Measurements from ENCODE around the gene SLC6A6.
A peak's percentile ranks its signal among the peaks of the same experiment; 100 is the strongest.
"Not testable (repeated sequence)": the region's sequence is repeated elsewhere in the genome, so short reads cannot be mapped to it uniquely, and the experiment has no call there.

The SLC6A6 gene

DNA sequence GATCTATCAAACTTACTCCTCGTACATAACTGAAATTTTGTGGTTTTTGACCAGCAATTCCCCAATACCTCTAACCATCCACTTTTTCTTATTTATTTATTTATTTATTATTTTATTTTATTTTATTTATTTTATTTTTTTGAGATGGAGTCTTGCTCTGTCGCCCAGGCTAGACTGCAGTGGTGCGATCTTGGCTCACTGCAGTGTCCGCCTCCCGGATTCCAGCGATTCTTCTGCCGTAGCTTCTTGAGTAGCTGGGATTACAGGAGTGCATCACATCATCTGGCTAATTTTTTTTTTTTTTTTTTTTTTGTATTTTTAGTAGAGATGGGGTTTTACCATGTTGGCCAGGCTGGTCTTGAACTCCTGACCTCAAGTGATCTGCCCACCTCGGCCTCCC, 35.3 kb downstream of the SLC6A6 start:
- DNase-seq = not testable (repeated sequence)

DNA sequence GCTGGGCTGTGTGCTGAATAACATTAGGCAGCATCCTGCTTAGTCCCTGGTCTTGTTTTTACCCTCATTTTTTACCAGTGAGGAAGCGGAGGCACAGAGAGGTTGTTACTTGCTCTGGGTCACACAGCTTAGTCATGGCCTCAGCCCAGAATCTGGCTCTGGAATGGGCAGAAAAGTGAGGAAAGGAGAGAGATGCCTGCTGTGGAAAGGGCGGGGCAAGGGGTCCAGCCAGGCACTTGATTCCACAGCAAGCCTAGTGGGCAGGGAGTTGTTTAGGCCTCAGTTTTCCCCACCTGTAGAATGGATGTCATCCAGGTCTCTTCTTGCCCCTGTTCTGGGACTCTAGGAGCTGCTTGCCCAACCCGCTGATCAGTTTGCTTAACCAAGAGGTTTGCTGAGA, 35.9 kb downstream of the SLC6A6 start:
- DNase-seq = no peak

DNA sequence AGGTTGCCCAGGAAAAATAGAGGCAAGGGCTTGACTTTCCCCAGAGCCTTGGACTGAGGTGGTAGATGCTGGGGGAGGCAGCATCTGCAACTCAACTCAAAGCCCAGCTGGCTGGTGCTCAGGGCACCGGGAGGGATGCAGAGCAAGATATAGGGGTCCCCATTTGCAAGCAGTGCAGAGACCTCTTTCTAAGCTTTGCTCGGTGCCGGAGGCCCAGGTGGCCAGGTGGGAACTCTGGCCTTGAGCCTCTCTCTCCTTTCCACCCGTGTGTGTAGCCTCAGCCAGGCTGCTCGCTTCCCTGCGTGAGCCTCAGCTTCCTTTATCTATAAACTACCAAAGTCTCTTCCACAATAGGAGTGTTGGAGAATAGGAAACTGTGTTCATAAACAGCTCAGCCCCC, 36.5 kb downstream of the SLC6A6 start:
- DNase-seq = no peak

DNA sequence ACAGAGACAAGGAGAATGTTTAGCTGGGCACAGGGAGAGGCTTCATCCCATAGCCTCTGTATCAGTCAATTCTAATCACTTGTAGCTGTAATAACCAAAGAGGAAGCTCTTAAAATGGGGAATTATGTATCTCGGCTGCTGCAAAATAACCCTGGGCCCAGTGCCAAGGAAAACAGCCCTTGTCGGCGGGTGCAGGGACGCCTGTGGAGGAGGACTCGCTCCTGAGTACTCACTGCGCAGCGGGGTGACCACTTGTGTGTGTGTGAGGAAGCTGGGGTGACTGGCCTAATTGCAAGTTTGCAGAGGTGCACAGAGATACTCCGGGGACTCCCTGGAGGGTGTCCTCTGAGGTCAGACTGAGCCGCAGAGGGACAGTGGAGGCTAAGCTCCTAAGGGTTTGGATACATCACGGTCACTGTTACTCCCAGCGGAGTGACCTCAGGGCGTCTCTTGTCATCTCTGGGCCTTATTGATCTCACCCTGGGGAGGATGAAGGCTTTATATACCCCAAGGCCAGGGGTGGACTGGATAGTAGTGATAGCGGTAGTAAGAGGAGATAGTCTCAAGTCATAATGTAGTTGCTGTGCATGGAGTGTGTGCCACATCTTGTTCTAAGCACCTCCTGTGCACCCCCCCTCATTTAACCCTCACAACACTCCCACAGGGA, 37.2 kb downstream of the SLC6A6 start:
- DNase-seq = peak; percentile 68

DNA sequence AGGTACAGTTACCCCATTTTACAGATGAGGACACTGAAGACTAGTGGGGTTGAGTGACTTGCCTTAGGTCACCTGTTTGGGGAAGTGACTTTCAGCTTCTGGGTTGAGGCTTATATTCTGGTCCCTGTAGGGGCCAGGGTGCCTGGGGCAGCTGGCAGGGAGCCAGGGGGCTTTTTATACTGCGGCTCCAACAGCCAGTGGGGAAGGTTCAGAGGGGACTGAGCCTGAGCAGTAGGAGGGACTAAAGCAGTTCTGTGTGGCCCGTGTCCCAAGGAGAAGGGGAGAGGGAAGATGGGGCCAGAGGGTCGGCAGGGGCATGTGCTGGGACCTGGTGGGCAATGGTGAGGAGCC, 37.7 kb downstream of the SLC6A6 start:
- DNase-seq = no peak

DNA sequence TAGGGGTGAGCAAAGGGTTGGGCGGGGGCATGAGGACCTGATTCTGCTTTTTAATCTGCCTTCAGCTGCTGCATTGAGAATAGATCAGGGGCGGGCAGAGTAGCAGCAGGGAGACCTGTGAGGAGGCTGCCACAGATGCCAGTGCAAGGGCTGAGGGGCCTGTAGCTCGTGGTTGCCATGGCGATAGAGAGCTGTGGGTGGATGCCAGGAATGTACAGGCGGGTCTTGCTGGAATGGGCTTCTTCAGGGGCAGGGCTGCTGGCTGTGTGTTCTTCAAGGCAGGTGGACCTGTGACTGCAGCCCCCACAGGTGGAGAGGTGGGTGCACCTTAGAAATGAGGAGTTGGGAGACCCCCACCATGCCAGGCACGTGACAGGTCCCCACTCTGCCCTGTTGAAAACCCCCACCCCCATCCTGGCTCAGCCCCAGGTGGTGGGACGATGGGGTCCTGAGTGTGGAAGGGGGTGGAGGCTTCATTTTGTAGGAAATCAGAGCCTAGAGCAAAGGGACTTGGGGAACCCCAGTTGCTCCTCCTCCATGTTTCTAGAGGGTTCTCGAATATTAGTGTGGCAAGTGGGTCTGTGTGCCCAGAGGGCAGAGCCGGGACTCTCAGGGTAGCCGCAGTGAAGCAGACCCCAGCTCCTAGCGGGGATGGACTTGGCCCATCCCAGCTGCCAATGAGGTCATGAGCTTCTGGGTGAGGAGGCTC, 38.3 kb downstream of the SLC6A6 start:
- DNase-seq = peak; percentile 71

DNA sequence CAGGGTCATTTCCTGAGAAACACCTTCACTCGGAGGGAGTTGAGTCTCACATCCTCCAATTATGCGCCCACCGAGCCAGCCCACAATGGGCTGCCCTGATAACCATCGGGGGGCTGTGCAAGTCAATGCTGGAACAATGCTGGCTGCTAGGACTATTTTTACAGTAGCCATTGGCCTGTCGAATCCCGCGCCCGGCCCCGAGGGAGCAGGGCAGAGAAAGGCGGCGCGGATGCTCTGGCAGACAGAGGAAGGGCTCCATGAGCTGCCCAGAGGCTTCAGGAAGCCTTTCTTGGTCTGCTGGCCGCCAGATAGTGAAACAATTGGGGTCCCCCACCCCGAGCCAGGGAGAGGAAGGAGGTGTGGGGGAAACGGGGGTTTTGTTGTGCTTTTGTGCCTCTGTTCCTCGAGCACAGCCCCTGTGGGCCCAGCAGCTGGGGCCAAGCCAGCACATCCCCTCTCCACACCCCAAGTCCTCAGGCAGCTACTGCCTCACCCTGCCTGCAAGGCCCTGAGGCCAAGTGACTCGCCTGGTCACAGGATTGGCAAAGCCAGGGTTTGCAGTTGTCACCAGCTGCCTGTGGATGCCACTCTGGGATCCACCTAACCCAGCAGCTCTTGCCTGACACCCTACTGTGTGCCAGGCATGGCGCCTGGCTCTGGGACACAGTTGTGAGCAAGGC, 39.0 kb downstream of the SLC6A6 start:
- DNase-seq = no peak

DNA sequence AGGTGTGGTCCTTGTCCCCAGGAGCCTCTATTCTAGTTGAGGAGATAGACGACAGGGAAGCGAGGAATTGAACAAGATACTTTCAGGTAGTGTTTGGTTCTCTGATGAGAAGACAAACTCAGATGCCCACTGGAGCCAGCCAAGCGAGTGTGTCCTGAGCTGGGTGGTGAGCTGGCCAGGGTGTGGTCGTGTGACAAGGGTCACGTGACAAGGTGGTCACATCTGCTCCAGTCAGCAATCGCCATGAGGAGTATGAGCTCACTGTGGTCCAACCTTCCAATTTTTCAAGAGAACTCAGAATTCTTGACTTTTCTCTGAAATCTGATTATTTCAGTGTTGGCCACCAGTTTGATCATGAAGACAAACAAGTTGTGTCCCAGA, 39.5 kb downstream of the SLC6A6 start:
- DNase-seq = no peak

DNA sequence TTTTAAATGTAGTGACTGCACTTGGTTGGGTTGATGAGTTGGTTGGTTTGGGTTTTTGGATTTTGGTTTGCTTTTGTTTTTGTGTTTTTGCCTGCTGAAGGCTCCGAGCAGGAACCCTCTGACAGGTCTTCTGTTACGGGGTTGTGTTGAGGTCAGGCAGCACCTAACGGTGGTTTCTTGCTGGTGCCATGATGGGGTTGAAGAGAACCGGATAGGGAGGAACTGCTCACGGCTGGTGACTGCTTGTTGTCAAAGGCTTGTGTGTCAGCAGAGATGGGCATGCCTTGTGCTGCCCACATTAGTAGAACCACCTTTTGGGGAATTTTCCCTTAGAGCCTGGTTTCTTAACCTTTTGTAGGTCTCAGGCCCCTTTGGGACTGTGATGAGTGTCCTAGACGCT, 42.0 kb downstream of the SLC6A6 start:
- DNase-seq = no peak

DNA sequence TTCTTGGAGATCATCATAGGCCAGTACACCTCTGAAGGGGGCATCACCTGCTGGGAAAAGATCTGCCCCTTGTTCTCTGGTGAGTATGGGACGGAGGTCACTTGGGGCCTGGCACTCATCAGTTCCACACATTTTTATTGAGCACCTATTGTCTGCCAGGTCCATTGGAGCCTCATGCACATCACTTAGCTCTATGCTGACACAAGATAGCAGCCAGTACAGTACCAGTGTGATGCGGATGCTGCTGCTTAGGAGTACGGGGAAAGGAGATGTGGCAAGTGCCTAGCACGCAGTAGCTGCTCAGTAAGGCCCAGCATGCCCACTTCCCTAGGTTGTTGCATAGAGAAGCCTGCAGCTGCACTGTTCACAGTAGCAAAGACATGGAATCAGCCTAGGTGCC, 43.4 kb downstream of the SLC6A6 start:
- DNase-seq = no peak

DNA sequence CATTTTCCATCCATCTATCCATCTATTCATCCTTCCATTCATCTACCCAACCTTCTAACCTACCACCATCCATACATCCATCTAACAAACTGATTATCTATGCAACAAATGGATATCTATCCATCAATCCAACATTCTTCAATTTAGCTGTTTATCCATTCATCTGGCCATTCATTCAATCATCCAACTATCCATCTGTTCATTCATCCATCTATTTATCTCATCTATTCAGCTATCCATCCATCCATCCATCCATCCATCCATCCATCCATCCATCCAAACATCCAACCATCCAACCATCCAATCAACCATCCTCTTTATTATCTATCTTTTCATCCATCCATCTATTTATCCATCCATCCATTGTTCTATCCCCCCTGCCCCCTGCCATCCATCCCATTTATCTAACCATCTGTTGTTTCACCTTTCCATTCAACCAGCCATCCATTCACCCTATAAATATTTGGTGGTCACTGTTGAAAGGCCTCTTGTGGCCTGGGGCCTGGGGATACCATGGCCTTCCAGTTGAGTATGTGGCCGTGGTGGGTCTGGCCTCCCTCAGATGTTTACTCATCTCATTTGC, 44.7 kb downstream of the SLC6A6 start:
- no peak for DNase-seq

DNA sequence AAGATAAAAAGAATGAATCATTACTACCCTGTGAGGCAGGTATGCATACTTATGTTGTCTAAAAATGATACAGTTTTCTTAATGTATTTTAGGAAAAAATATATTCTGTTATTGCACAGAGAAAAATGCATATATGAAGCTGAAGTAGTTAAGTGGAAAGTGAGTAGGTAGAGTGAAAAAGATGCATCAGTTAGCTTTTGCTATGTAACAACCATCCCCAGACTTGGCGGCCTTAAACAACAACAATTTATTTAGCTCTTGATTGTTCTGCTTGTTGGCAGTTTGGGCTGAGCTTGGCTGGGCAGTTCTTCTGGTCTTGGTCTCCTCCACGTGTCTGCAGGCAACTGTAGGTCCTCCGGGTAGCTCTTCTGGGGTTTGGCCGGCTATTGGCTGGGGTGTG, 45.7 kb downstream of the SLC6A6 start:
- DNase-seq = no peak

DNA sequence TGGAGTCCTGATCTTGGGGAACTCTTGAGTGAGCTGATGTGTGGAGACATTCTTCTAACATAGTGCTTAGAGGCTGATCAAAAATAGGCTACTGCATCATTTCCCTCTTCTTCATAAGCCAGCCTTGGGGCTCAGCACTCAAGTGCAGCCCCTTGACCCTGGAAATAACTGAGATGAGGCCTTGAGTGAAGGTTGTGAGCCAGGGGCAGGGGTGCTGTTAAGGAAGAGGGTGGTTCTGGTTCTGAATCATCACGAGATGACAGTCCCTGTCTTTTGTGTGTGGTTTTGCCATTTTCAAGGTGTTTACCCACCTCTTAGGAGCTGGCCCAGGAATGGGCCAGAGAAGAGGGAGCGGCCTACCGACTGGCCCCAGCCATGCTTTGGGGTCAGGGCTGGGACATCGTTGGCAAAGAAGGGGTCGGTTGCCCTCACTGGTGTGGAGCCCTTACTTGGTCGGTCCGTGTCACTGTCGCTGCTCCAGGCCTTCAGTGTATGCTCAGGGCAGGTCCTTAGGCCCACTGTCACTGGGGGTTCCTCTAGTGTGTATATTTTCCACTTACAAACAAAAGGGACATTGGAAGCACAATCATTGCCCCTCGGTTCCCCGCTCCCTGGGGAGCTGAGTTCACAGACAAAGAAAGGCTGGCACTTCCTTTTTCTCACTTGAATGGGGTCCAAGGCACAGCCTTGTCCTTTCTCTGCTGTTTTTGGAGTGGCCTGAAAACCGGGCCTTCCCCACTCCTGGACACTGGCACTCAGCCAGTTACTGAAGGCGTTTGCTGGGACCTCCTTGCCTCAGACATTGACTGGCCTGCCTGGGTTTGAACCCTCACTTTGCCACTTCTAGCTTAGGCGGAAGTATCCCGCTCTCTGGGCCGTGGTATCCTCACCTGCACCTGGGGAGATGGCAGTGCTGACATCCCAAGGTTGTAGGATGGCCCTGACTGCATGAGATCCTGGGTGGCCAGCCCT, 46.6 kb downstream of the SLC6A6 start:
- no peak for DNase-seq

DNA sequence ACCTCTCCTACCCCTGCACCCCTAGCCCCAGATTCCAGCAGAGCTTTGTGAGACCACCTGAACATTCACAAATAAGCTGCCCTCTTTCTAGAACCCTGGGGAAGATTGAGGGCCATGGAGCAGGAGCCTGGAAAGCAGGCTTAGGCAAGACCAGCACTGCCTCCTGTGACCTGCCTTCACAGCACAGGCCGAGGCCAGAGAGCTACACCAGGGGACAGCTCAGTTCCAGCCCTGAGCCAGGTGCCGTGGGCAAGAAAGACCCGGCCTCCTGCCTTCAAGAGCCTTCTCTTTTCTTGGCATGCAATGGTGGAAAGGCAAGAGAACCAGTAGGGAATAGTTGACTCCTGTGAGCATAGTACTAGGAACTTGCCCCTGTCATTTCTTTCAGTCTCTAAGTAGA, 48.1 kb downstream of the SLC6A6 start:
- DNase-seq = no peak

DNA sequence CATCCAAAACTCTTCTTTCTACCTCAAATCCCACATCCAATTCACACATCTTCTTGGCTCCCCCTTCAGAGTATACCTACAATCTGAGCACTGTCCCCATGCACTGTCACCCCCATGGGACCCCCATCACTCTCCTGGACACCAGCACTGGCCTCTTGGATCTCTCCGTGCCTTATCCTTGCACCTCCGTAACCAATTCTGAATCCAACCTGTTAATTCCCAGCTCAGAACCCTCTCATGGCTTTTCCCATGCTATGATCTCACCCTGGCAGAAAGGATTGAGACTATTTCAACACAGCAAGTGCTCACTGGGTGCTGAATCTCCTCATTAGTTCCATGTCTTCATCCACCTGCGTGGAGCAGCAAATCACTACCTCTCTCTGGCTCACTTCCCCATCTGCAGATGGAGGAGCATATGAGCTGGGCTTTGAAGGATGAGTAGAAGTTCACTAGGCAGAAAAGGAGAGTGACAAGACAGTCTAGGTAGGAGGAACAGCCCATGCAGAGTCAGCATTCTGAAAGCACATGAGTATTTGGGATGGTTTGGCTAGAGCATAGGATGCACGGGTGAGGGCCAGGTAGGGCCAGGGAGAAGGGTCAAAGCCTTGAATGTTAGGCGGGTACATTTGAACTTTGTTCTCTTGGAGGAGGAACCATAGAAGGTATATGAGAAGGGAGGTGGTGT, 48.7 kb downstream of the SLC6A6 start:
- DNase-seq = no peak

DNA sequence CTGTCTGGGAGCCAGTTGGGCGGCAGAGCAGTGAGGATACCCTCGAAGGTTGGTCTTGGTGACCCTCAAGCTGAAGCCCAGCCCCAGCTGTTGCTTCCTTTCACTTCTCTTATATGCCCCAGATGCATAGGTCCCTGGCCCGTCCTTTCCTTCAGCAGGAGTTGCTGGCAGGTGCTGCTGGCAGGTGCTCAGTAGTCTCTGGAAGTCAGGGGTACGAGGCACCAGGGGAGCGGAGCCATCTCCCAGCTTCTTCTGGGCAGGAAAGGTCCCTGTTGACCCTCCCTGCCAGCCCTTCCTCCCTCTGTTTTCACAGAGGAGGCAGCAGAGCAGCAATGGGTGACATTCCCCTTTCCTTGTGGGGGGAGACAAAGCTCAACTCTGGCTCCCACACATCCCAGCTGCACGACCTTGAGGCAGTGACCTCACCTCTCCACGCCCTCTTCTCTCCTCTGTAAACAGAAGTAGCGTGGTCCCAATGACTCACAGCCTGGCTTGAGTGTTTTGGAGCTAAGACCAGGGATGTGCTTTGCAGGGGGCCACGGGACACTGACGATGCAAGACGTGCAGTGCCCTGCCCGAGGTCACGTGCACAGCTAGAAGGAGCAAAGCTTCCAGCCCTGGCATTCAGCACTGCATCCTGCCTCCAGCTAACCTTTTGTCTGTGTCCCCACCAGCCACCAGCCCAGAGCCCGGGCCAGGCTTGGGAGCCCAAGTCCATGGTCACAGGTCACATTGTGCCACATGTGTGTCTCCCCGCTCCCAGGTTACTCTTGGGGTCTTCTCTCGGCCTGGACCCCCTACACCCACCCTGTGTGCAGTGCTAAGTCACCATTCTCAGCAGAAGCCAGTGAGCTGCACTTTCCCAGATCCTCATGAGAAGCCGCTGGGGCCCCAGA, 49.7 kb downstream of the SLC6A6 start:
- DNase-seq = peak; percentile 3

DNA sequence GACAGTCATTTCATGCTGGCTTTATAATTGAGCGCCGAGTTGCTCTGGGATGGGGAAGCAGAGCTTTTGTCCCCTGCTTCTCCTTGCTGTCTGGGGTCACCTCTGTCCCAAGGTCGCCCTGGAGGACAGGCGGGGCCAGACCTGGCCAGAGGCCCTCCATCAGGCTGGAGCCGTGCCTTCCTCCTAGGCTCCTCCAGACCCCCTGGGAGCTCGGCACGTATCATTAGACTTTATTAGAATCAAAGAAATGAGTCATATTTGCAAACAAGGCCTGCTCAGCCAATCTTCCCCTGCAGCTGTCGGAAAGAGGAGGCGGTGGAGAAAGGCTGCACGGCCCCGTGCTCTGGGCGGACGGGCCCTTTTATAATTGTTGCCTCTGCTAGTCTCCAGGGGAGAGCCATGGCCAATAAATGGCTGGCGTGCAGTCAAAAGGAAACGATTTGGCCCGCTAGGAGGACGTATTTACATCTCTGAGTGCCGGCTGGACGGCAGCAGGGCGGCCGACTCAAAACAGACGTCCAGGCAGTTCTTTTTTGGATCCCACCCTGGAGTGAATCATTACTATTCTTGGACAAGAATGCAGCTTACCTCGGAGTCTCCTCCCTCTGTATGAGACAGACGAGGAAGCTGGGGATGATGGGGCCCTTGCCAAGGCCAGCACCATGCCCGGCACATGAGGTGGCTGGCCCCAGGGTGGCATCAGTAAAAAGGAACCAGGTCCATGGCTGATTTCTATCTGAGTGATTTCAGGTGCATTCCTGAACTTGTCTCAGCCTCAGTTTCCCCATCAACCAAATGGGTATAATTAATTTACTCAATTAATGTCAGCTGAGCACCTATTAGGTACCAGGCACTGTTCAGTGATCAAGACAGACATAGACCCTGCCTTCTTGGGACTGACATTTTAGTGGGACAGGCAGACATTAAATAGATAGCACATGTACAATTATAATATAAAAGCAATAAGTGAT, 50.6 kb downstream of the SLC6A6 start:
- peak; percentile 76 for DNase-seq

DNA sequence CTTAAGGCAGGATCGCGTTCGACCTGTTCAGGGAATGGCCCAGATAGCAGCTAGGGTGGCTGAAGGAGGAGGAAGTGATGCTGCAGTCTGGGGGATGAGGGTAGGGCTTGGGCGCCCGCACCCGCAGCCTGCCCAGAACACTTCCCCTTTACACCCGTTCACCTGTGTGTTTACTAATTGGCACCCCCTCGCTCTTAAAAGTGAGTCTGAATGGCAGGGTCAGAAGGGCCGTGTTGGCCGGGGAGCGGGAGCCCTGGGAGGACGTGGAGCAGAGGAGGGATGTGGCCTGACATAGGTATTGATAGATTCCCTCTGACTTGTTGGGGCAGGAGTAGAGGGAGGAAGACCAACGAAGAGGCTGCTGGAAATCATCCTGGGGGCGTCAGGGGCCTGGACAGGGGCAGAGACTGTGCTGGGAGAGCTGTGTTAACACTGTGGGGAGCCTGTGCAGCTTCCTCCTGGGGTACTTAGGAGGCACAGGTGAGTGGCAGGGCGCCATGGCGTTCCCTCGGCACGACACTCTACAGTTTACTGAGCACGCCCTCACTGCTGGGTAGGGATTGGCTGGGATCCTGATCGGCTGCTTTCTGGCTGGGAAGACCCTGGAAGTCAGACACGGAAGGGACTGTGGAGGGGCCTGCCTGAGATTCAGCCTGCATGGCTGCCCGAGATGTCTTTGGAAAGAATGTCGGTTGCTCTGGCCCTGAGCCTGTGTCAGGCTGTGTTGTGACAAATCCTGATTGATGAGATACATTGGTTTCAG, 51.7 kb downstream of the SLC6A6 start:
- peak; percentile 19 for DNase-seq

Data from DMS79 treated with DMSO at 0.1 percent for 48 hours (cell line).